HG03460 (cell line): Measurements from ENCODE around the gene ASTN2.

Experiments used
- ATAC-seq: cut with Tn5 transposase; IDR thresholded peaks from one replicate; pipeline ENCODE4 v1.9.1; 2021; ENCODE audit not compliant: unreplicated experiment

The ASTN2 gene

DNA sequence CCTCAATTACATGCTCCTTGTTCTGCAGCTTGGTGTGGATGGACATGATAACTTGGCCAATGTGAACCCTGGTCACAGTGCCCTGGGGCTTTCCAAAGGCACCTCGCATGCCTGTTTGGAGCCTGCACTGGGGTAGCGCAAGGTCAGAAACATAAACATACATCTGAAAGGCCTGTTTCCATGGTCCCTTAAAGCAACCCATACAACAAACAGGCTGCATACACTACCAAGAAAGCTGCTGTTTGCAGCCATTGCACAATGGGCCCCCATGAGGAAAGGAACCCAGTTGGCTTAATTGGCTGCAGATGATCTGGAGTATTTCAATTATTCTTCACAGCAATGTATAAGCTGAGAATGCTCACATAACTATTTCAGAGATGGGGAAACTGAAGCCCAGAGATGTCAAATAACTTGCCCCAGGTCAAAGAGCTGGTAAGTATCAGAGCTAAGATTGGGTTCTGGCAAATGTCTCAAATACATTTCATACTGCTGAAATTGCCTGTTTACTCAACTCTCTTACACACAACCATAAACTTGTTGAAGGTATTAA is 233.9 kb downstream of the ASTN2 start:
- no peak for ATAC-seq

DNA sequence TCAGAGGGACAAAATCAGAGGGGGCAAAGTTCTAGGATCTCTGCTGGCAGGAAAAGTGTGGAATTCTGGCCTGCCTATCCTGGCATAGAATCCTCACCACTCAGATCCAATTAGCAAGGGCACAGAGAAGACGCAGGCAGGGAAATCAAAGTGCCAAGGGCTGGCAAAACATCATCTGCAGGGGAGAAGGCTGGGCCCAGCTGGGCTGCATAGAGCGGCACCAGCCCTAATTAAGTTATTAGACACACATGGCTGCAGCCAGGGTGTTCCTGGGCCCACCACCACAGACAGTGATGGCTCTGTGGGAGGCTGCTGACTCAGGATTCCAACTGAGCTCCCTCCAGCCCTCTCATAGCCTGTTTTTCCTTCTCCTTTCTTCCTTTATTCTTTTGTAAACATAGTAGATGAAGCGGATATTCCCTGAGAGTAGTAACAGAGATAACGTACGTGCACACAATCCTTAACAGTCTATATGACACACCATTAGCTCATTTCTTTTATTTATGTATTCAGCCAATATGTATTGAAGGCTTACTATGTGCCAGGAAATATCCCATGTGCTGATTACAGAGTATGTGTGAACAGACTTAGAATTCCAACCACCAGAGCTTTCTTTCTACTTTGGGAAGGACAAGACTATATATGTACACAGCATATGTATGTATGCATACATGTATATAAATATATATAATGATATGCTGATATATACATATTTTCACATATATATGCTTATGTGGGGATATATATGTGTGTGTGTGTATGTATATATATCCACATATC is 236.1 kb downstream of the ASTN2 start:
- ATAC-seq = no peak

DNA sequence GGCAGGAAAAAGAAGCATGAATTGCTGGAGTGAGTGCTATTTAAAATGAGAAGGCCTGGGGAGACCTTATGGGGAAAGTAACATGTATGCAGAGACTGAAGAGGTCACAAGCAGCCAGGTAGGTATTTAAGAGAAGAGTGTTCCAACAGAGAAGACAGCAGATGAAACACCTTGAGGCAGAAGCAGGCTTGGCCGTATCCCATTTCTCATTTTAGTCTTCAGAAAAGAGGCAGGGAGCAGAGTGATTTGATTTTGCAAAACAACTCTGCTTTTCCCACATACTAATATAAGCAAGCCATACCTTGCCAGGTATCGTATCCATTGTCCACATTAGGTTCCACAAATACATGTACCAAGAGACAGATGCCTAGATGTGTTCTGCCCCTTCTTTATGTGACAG is 244.3 kb downstream of the ASTN2 start:
- no peak for ATAC-seq

DNA sequence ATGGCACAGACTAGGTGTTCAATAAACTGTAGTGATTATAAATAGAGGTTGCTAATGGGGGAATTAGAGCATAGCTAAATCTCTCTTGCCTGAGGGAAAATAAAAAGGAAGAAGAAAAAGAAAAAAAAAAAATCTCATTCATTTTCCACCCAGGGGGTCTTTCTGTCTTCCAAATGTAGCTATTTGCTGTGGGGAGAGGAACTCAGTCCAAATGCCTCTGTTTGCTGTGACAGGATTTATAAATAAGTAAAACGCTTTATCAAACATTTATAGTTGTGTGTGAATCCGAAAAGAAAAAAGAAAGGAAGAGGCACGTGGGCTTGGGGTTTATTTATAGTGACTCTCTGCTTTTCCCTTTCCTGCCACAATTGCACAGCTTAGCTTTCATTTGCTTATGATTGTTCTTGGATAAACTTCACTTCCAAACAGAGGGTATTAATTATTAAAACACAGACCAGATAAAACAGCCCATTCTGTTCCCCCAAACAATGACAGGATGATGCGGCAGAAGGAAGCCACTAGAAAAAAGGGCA is 245.7 kb downstream of the ASTN2 start:
- ATAC-seq = no peak

DNA sequence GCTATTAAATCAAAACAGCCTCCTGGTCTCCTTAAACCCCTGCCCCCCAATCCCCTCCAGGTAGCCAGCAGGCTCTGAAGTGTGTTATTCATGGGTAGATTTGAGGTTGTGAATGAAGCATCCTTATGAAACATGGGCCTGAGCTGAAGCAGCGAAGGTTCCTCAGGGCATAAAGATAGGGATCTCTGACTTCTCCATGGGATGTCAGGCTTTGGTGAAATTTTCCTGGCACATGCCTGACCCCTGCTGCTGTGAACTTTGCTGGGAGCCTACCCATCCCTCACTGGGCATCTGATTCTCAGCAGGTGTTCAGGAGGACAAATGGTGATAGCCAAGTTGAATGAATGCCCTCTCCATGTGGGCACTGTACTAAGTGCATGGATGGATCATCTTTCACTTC is 250.3 kb downstream of the ASTN2 start:
- no peak for ATAC-seq

DNA sequence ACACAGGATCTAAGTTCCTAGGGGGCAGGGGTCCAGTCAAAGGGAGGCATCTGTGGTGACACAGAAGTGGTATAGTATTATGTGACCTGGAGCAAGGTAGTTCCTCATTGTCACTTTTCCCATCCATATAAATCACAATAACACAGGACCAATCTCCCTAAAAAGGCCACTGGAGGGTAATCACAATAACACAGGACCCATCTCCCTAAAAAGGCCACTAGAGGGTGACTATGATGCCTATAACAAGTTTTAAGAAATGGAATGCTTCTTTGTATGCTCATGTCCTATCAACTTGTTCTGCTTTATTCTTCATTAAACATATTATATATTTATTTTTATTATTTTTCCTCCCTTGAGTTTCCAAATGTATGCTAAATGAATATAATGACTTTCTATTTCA is 254.6 kb downstream of the ASTN2 start:
- ATAC-seq = no peak

DNA sequence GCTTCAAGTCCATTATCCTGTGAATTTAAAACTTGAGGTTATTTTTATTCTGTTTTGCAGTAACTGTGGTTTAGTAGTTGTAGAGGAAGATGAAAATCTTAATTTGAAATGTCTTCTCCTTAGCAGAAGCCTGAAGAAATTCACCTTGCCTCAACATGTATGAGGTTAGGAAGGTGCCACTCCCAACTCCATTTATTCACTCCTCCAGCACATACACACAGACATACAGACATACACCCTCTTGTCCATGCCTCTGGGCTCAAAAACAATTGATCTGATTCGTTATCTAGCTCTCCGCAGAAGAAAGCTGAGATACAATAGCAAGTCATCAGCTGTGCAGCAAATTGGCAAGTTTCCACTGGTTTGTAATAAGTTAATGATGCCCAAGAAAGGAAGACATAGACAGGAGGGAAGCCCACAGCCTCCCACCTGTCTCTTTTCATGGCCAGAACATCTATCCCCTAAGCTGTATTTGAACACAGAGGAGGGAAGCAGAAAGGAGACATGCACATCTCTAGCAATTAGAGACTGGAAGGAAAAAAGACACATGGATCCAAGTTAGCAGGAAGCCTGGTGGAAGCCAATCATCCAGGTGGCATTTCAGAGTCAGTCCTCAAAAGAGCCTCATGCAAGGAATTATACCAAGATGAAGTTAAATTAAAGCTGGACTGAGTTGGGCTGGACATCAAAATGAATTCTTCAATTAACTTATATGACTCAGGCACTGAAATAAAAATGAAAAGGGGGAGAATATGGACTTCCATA is 257.9 kb downstream of the ASTN2 start:
- ATAC-seq = no peak

DNA sequence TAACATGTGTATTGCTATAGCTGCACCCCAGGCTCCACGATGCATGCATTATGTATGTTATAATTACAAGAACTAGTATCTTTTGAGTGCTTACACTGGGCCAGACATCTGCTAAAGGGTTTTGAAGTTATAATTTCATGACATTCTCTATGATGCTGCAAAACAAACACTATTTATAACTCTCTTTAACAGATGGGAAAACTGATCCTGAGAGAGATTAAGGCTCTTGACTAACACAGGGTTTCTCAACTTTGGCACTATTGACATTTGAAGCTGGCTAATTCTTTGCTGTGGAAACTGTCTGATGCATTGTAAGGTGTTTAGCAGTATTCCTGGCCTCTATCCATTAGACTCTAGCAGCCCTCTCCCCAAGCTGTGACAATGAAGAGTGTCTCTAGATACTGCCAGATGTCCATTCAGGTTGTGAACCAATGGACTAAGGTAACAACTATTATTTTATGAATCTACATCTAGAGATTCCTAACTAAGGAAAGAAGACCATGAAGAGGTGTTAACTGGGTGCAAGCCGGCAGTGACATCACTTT is 258.6 kb downstream of the ASTN2 start:
- no peak for ATAC-seq

DNA sequence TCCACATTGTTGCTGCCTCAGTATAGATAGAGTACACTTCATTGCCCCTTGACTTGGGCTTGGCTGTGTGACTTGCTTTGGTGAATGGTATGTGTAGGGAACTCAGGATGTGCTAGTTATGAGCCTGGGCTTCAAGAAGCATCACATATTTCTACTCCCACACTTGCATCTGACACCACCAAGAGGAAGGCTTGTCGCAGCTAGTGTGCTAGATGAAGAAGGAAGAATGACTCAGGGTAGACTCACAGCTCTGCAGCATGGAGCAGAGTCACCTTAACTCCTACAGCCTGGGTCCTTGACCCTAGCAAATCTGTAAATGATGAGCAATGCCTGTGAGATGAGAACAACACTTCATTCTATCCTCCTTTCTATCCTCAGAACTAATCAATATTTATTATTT is 261.8 kb downstream of the ASTN2 start:
- no peak for ATAC-seq

DNA sequence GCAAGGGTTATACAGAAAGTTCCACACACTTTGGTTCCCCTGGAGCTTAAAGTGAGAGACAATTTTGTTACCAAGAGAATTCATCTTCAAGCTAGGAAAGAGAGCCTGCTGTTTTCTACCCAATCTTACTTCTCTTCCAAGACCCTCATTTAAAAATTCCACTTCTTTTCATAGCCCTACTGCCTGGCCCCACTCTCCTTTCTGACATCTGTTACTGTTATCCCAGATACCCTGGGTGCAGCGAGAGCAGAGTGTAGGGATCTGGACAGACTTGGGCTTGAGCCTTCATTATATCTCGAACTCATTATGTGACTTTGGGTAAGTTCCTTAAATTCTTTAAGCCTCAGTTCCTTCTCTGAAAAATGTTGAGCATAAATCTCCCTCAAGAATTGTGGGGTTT is 263.1 kb downstream of the ASTN2 start:
- no peak for ATAC-seq

DNA sequence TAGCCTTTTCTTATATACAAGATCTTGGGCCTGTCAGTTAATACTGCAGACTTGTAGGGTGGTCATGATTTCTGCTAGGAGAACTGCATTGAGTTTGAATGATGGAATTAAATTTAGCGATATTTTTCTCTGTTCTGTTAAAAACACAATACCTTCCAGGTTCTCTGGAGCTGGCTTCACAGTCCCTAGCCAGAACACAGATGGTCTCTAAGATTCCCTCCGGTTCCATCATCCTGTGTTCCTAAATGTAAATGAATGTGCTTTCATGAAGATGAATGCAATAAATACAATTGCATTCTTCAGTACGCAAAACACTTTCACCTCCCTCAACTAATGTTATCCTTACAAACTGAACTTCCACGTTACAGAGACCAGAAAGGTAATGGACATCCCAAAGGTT is 264.9 kb downstream of the ASTN2 start:
- ATAC-seq = no peak

DNA sequence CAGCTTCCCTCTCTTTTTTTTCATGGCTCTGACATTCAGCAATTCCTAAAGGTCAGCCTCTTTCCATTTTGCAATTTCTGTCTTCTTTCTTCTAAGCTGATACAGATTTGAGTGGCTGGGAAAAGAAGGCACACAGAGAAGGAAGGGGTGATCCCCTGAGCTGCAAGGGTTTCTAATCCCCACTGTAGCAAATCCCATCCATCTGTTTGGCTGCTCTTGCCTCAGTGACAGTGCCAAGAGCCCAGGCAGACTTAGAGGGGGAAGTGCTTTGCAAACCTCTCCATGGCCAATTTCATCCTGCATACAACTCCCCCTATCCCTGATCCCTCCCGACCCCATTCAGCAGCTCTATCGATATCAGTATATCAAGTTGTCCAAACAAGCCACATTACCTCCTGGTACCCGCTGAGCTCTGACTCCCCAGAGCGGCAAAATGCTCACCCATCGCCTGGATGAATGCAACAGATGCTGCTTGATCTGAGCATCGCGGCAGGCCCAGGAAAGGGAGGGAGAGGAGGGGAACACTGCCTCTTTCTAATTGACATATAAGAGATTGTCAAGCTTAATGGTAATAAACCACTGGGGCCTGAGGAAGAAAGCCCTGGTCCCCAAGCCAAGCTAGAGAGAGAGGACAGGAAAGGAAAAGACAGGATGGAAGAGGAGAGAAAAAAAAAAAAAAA is 268.9 kb downstream of the ASTN2 start:
- ATAC-seq = no peak

DNA sequence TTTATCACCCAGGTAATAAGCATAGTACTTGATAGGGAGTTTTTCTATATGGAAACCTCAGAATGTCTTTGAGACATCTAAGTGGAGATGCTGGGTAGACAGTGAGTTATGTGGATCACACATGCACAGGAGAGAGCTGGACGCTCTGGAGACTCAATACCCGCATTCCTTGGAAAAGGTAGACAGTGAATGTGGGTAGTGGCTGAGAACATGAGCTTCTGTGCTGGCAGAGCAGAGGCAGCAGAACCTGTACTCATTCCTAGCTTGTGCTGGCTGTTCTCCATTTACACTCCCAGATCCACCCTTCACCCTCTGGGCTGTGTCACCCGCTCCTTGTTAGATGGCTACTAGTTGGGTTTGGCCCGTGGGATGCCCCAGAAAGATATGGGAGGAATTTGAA is 269.8 kb downstream of the ASTN2 start:
- no peak for ATAC-seq

DNA sequence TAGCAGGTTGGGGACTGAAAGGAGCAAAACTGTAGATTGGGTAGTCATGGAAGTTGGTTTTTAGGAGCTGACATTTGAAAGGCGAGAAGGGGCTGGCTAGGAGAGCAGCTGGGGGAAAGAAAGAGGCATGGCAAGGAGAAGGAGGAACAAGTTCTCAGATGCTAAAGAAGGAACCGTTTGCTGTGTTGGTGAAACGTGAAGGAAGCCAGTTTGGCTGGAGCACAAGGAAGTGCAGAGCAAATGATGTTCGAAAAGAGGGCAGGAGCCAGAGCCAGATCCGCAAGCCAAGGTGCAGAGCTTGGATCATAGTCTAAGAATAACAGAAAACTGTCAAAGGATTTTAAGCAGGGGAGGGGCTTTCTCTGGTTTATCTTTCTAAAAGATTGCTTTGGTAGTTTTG is 276.6 kb downstream of the ASTN2 start:
- no peak for ATAC-seq

DNA sequence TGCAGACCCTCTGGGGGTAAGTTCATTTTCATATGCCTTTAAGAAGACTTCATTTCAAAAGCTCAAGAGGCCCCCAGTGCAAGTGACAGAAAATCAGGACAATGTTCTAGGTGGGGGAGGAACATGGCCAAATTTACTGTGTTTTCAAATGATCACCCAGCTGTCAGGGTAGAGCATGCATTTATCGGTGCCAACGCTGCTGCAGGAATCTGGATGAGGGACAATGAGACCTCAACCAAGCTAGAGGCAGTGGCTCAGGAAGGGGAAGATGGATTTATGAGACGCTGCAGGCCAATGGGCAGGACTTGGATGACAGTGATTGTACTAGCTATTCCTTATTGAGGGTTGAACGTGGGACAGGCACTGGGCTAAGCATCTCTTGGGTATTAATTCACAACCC is 278.4 kb downstream of the ASTN2 start:
- no peak for ATAC-seq

DNA sequence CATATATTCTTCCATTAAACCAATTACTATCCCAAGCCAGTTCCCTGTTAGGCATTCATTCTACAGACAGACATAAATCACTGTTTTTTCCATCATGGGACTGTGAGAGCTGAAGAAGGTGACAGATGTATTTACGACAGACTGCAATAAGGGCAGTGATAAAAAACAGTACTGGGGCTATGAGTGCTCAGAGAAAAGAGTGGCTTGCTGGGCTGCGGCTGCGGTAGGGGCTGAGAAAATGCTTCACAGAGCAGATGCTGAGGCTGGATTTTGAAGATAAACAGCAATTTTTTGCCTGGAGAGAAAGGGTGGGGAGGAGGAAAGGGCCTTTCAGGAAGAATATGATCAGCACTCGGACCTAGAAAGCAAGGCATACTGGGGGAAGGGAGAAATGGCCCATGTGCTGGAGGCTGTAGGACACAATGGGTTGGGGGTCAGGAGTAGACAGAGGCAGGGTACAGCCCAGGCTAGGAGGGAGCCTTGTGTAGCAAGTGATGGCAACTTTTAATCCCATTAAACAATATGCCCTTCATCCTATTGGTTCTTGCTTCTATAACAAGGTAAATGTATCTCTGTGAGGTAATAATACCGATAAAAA is 279.3 kb downstream of the ASTN2 start:
- no peak for ATAC-seq

DNA sequence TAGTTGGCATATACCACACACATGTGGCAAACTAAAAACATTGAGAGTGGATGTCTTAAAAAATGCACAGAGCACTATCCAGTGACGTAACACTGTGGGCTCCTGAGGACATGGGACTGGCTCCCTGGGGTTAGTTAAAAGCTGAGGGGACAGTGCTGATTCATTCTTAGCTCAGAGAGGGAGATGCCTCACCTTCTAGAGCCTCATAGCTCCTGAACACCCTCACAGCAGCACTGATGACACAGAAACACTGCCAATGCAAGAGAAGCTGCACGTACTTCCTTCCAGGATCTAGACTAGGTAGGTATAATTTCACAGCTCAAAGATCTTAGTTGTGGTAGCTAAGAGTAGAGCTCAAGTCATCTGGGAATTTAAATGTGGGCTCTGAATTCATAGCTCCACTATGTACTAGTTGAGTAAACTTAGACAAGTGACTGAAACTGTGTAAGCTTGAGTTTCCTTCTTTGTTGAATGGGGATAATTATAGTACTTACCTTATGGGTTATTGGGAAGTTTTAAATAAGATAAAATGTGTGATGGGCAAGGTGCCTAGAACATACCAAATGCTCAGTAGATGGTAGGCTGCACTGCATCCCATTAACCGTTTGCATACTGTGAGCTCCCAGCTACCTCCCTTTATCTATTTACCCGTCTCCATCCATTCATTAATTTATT is 279.9 kb downstream of the ASTN2 start:
- ATAC-seq = no peak

DNA sequence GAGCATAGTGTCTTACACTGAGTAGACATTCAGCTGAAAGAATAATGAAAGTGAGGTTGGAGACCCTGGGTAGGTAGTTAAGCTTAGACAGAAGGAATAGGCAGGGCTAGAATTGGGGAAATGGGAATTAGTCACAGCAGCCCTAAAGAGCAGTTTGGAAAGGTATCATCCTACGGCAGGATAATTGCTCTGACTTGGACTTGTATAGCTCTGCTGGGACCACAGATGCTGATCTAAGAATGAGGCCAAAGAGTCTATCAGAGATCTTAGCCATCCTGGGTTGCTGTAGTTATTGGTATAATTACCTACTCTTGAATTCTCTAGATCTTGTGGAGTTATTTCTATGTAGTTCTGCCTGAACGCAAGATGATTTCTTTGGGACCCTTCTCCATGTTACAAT is 288.0 kb downstream of the ASTN2 start:
- ATAC-seq = no peak

DNA sequence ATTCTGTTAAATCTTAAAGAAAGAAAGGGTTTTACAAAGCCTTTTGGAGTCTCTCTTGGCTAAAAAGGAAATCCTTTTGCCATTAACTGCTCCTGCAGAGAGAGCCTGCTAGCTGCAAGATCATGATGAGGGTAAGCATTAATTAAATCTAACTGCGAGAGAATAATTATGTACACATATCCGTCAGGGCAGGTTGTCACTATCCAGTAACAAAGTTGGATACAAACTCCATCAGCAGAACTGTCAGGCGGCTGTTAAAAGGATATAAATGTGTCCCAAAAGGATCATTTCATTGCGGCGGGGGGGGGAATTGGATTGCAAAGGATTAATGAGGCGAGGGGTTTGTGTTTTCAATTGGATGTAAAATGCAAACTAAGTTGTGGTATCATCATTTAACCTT is 289.3 kb downstream of the ASTN2 start:
- no peak for ATAC-seq

DNA sequence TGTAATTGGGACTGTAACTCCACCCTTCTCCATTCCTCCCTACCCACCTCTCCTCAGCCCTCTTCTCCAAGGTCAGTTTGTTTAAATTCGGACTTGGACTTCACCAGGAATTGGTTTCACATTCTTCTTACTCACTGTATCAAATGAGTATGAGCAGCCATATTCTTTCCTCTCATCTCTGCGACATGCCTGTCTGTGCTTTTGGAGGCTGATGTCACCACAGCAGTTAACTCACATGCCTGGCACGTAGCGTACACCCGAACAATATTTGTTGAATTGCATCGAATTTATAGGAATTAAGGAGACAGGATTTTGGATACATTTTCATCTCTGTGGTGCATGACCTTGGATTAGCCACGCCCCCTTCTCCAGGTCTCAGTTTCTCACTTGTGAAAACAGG is 291.1 kb downstream of the ASTN2 start:
- ATAC-seq = no peak
